ENCODE results near the gene KBTBD7.

- no peak for TF ChIP-seq CTCF (IDR thresholded peaks at IDR 0.05)
- TF ChIP-seq POLR2A (IDR thresholded peaks at IDR 0.05): no peak
Measured at GRCh38 chr13:41199526-41199925, 5.2 kb upstream of the KBTBD7 start.

Measured in heart left ventricle (tissue), 13 donors.